ENCODE measurements around the gene SPC25.
"Not testable (repeated sequence)": the region's sequence is repeated elsewhere in the genome, so short reads cannot be mapped to it uniquely, and the experiment has no call there.

Gene SPC25, protein sequence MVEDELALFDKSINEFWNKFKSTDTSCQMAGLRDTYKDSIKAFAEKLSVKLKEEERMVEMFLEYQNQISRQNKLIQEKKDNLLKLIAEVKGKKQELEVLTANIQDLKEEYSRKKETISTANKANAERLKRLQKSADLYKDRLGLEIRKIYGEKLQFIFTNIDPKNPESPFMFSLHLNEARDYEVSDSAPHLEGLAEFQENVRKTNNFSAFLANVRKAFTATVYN

DNA sequence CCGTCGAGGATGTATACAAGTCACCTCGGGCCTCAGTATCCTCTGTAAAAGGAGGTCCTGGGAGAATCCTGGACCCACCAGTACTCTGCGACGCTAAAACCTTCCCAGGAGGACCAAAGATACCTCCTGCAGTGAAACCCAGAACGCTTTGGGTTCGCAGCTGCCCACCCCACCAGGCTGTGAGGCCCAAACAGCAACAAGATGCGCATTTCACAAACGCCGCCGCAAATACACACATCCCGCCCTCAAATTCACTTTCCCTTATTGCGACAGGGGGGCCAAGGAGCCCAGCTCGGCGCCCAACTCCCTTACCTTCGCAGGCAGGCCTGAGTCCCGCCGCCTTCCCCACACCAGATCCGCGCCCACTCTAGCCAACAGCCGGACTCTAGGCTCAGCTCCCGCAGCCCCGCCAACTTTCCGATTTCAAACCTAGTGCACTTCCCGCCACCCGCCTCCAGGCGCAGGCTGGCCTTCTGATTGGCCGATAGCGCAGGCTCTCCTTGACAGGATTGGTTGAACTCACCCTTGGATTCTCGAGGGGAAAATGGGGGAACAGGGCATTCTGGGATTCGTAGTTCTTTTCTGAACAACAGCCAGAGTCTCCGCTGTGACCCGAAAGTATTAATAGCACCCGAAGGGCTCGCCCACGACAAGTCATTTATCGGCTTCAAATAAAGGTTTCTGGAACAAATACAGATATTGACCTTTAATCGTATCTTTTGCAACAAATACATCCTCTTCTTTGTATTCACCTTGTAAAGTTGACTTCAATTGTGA is at the start of gene SPC25:
Gene SPC25 (minus strand): TSS at position 425 of the 777 bp plus-strand sequence. CDS start 911 bp downstream, outside the sequence.
- Mint-ChIP-seq H3K27me3 (ENCODE audit: low read depth, poor library complexity) (peaks cover 18% of the 10 kb centered on the region), H3K36me3 (ENCODE audit: low read depth) (peaks cover 24% of the 10 kb centered on the region), H3K4me3 (peak within 1 kb of the TSS; percentile 97), H3K27ac (no peak within 1 kb of the TSS), H3K9me3 (no peaks in the 10 kb centered on the region), H3K4me1 (peaks cover 19% of the 10 kb centered on the region)
- peak; percentile 92 for DNase-seq
- TF ChIP-seq, protein P1, sequence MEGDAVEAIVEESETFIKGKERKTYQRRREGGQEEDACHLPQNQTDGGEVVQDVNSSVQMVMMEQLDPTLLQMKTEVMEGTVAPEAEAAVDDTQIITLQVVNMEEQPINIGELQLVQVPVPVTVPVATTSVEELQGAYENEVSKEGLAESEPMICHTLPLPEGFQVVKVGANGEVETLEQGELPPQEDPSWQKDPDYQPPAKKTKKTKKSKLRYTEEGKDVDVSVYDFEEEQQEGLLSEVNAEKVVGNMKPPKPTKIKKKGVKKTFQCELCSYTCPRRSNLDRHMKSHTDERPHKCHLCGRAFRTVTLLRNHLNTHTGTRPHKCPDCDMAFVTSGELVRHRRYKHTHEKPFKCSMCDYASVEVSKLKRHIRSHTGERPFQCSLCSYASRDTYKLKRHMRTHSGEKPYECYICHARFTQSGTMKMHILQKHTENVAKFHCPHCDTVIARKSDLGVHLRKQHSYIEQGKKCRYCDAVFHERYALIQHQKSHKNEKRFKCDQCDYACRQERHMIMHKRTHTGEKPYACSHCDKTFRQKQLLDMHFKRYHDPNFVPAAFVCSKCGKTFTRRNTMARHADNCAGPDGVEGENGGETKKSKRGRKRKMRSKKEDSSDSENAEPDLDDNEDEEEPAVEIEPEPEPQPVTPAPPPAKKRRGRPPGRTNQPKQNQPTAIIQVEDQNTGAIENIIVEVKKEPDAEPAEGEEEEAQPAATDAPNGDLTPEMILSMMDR (IDR thresholded peaks at IDR 0.05): no peak

DNA sequence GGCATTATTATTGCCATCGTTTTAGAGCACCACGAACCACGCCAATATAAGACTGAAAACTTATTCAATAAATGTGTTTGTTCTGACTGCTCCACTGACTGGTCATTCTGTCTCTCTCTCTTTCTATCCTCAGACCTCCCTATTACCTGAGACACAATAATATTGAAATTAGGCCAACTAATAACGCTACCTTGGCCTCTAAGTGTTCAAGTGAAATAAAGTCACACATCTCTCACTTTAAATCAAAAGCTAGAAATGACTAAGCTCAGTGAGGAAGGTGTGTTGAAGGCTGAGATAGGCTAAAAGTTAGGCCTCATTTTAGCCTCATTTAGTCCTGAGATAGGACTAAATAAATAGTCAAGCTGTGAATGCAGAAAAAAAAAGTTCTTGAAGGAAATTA is 49.7 kb upstream of the SPC25 start:
- Mint-ChIP-seq H3K36me3 (ENCODE audit: low read depth) (no peaks in the 10 kb centered on the region), H3K9me3 (no peaks in the 10 kb centered on the region), H3K4me3 (no peak overlapping the region), H3K27me3 (ENCODE audit: low read depth, poor library complexity) (peaks cover 7% of the 10 kb centered on the region), H3K27ac (no peak overlapping the region), H3K4me1 (no peaks in the 10 kb centered on the region)
- TF ChIP-seq, protein P1 (IDR thresholded peaks at IDR 0.05): no peak
- no peak for DNase-seq

DNA sequence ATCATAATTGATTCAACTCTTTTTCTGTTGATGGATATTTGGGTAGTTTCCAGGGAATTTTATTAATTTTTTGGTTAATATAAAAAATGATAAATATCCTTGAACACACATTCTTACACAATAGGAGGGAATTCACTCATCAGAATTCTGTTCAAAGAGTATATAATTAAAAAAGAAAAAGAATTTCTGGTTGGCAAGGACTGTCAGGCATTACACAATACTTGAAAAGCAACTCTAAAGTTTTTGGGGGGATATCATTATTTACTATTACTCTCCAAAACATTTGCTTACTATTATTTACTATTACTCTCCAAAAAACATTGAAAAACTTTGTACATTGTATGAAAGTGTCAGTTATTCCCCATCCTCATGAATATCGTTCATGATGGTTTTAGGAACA is 48.8 kb upstream of the SPC25 start:
- no peaks in the 10 kb centered on the region for H3K4me1 Mint-ChIP-seq
- peaks cover 6% of the 10 kb centered on the region for H3K27me3 Mint-ChIP-seq (ENCODE audit: low read depth, poor library complexity)
- H3K4me3 Mint-ChIP-seq: no peak overlapping the region
- H3K36me3 Mint-ChIP-seq (ENCODE audit: low read depth): no peaks in the 10 kb centered on the region
- no peak for DNase-seq
- no peak overlapping the region for H3K27ac Mint-ChIP-seq
- no peaks in the 10 kb centered on the region for H3K9me3 Mint-ChIP-seq
- TF ChIP-seq, protein P1 (IDR thresholded peaks at IDR 0.05): no peak

DNA sequence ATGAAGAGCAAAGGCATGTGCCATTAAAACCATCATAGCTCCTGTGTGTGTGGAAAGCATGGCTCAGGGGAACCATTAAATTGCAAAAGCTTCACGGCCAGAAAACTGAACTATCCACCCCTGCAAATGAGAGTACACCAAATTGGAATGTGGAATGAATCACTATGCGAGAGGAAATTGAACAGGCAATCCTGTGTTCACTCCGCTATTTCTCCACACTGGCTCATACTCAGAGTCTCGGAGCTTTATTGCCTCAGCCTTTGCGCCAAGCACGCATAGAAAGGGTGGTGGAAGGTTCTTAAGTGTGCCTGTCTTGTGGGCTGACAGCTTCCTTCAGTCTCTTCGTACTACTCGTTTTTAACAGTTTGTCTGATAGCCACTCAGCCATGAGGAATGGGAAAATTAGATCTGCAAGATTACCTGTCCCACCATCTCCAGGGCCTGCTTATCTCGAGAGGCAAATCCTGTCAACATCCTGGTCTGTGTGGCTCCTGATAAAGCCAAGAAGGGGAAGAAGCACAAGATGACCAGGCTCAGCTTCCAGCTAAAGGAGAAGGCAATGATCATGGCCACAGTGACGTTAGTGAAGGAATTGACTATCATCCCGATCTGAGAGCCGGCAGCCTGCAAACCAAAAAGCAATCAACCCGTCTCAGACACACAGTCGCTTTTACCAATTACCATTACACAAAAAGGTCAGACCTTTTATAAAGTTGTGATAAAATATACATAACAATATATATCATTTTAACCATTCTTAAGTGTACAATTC is 45.8 kb upstream of the SPC25 start:
- no peaks in the 10 kb centered on the region for H3K36me3 Mint-ChIP-seq (ENCODE audit: low read depth)
- H3K27ac Mint-ChIP-seq: no peak overlapping the region
- no peaks in the 10 kb centered on the region for H3K27me3 Mint-ChIP-seq (ENCODE audit: low read depth, poor library complexity)
- no peaks in the 10 kb centered on the region for H3K9me3 Mint-ChIP-seq
- no peak overlapping the region for H3K4me3 Mint-ChIP-seq
- DNase-seq: no peak
- TF ChIP-seq, protein P1 (IDR thresholded peaks at IDR 0.05): no peak
- no peaks in the 10 kb centered on the region for H3K4me1 Mint-ChIP-seq

DNA sequence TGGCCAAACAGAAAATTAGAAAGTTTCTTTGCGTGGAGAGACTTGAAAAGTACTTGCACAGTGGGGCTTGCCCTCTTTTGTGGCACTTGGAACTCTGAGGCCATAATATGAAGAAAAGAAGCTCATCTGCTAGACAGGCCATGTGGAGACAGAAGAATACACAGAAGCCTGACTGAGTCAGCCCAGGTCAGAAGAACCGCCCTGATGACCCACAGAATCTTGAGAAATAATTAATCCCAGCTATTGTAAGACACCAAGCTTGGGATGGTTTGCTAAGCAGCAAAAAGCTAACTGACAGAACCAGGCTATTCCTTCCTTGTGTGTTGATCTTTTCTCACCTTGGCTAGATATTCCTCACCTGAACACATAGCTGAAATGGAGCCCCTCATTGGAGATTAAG is 44.6 kb upstream of the SPC25 start:
- TF ChIP-seq, protein P1 (IDR thresholded peaks at IDR 0.05): no peak
- DNase-seq: no peak
- H3K27me3 Mint-ChIP-seq (ENCODE audit: low read depth, poor library complexity): no peaks in the 10 kb centered on the region
- H3K9me3 Mint-ChIP-seq: no peaks in the 10 kb centered on the region
- no peaks in the 10 kb centered on the region for H3K4me1 Mint-ChIP-seq
- H3K27ac Mint-ChIP-seq: no peak overlapping the region
- H3K4me3 Mint-ChIP-seq: no peak overlapping the region
- H3K36me3 Mint-ChIP-seq (ENCODE audit: low read depth): no peaks in the 10 kb centered on the region

DNA sequence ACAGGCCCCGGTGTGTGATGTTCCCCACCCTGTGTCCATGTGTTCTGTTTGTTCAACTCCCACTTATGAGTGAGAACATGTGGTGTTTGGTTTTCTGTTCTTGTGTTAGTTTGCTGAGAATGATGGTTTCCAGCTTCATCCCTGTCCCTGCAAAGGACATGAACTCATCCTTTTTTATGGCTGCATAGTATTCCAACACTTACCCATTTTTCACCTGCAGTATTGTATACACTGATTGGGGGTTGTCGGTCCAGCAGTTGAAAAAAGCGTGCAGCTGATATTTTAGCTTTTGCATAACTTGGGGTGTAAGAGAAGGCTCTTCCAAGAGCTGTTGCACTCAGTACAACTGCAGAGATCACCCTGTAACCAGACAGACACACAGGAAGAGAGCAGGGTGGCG is 41.9 kb upstream of the SPC25 start:
- H3K4me3 Mint-ChIP-seq; H3K4me1 Mint-ChIP-seq; DNase-seq; H3K27me3 Mint-ChIP-seq (ENCODE audit: low read depth, poor library complexity); H3K27ac Mint-ChIP-seq; H3K9me3 Mint-ChIP-seq; H3K36me3 Mint-ChIP-seq (ENCODE audit: low read depth): not testable (repeated sequence)

All from nephron progenitor cell (in vitro differentiated cells).